Activated T-cell treated with anti-CD3 and anti-CD28 coated beads, Interleukin-2, amount 50 U/mL, for 24 hours (primary cell): Measurements from ENCODE around the gene OR1M1.
"Not testable (repeated sequence)": the region's sequence is repeated elsewhere in the genome, so short reads cannot be mapped to it uniquely, and the experiment has no call there.

ENCODE experiments used
- DNase-seq: peaks from one replicate; pipeline ENCODE4 v3.0.0-alpha.2; 2020
- H3K27ac Mint-ChIP-seq: 2 replicates; pipeline ENCODE4 v1.8.0; 2020; ENCODE audit warnings: mild to moderate bottlenecking, mixed read lengths
- H3K27me3 Mint-ChIP-seq: 2 replicates; pipeline ENCODE4 v1.8.0; 2020; ENCODE audit warnings: mixed read lengths
- H3K36me3 Mint-ChIP-seq: 2 replicates; pipeline ENCODE4 v1.8.0; 2020; ENCODE audit warnings: low read depth, mixed read lengths
- H3K4me1 Mint-ChIP-seq: 2 replicates; pipeline ENCODE4 v1.8.0; 2020; ENCODE audit warnings: low read depth, mixed read lengths
- H3K4me3 Mint-ChIP-seq: 2 replicates; pipeline ENCODE4 v1.8.0; 2020; ENCODE audit warnings: mild to moderate bottlenecking, moderate library complexity, mixed read lengths
- H3K9me3 Mint-ChIP-seq: 2 replicates; pipeline ENCODE4 v1.8.0; 2020; ENCODE audit warnings: mixed read lengths

Gene OR1M1

GRCh38 chr19:9058905-9059667, 27.8 kb upstream of the OR1M1 start:
- no peaks in the 10 kb centered on the region for H3K9me3 Mint-ChIP-seq
- DNase-seq = no peak
- H3K27ac Mint-ChIP-seq = no peak overlapping the region
- H3K4me3 Mint-ChIP-seq = no peak overlapping the region
- H3K27me3 Mint-ChIP-seq = peaks cover 4% of the 10 kb centered on the region
- H3K36me3 Mint-ChIP-seq = no peaks in the 10 kb centered on the region
- H3K4me1 Mint-ChIP-seq = no peaks in the 10 kb centered on the region

- Mint-ChIP-seq H3K4me1 (no peaks in the 10 kb centered on the region), H3K36me3 (no peaks in the 10 kb centered on the region), H3K4me3 (no peak overlapping the region), H3K27ac (no peak overlapping the region), H3K27me3 (peaks cover 4% of the 10 kb centered on the region), H3K9me3 (no peaks in the 10 kb centered on the region)
- no peak for DNase-seq
Measured at GRCh38 chr19:9060564-9061340, 26.1 kb upstream of the OR1M1 start.

- no peak overlapping the region for H3K27ac Mint-ChIP-seq
- no peaks in the 10 kb centered on the region for H3K36me3 Mint-ChIP-seq
Measured at GRCh38 chr19:9061879-9062278, 25.0 kb upstream of the OR1M1 start.

GRCh38 chr19:9065457-9066014, 21.3 kb upstream of the OR1M1 start:
- Mint-ChIP-seq H3K27me3 (no peaks in the 10 kb centered on the region), H3K4me3 (no peak overlapping the region), H3K36me3 (no peaks in the 10 kb centered on the region), H3K4me1 (no peaks in the 10 kb centered on the region), H3K27ac (no peak overlapping the region), H3K9me3 (no peaks in the 10 kb centered on the region)
- no peak for DNase-seq

More at GRCh38 chr19:9061879-9062278, 25.0 kb upstream of the OR1M1 start:
- H3K4me3 Mint-ChIP-seq = no peak overlapping the region
- peaks cover 4% of the 10 kb centered on the region for H3K27me3 Mint-ChIP-seq
- no peaks in the 10 kb centered on the region for H3K4me1 Mint-ChIP-seq
- no peak for DNase-seq
- no peaks in the 10 kb centered on the region for H3K9me3 Mint-ChIP-seq

GRCh38 chr19:9070066-9070465, 16.8 kb upstream of the OR1M1 start:
- Mint-ChIP-seq H3K27ac (no peak overlapping the region), H3K4me1 (no peaks in the 10 kb centered on the region), H3K9me3 (no peaks in the 10 kb centered on the region), H3K27me3 (no peaks in the 10 kb centered on the region), H3K36me3 (no peaks in the 10 kb centered on the region), H3K4me3 (no peak overlapping the region)
- DNase-seq = no peak

GRCh38 chr19:9071720-9072119, 15.1 kb upstream of the OR1M1 start:
- H3K36me3 Mint-ChIP-seq, H3K9me3 Mint-ChIP-seq, H3K27me3 Mint-ChIP-seq, H3K4me3 Mint-ChIP-seq, DNase-seq, H3K27ac Mint-ChIP-seq, H3K4me1 Mint-ChIP-seq: not testable (repeated sequence)

GRCh38 chr19:9073806-9074205, 13.1 kb upstream of the OR1M1 start:
- H3K9me3 Mint-ChIP-seq = no peaks in the 10 kb centered on the region
- H3K27me3 Mint-ChIP-seq = no peaks in the 10 kb centered on the region
- no peak overlapping the region for H3K4me3 Mint-ChIP-seq
- no peak for DNase-seq
- H3K4me1 Mint-ChIP-seq = no peaks in the 10 kb centered on the region
- H3K36me3 Mint-ChIP-seq = no peaks in the 10 kb centered on the region
- no peak overlapping the region for H3K27ac Mint-ChIP-seq

- no peak for DNase-seq
- no peaks in the 10 kb centered on the region for H3K27me3 Mint-ChIP-seq
Measured at GRCh38 chr19:9075064-9075949, 11.6 kb upstream of the OR1M1 start.

GRCh38 chr19:9076901-9077300, 10.0 kb upstream of the OR1M1 start:
- Mint-ChIP-seq H3K27me3 (no peaks in the 10 kb centered on the region), H3K36me3 (no peaks in the 10 kb centered on the region), H3K9me3 (no peaks in the 10 kb centered on the region), H3K4me3 (no peak overlapping the region), H3K27ac (no peak overlapping the region), H3K4me1 (no peaks in the 10 kb centered on the region)
- no peak for DNase-seq

More at GRCh38 chr19:9075064-9075949, 11.6 kb upstream of the OR1M1 start:
- no peaks in the 10 kb centered on the region for H3K9me3 Mint-ChIP-seq
- H3K36me3 Mint-ChIP-seq = no peaks in the 10 kb centered on the region
- H3K4me1 Mint-ChIP-seq = no peaks in the 10 kb centered on the region
- H3K27ac Mint-ChIP-seq = no peak overlapping the region
- H3K4me3 Mint-ChIP-seq = no peak overlapping the region

GRCh38 chr19:9078651-9079050, 8.2 kb upstream of the OR1M1 start:
- Mint-ChIP-seq H3K36me3 (no peaks in the 10 kb centered on the region), H3K4me3 (no peak overlapping the region), H3K4me1 (no peaks in the 10 kb centered on the region), H3K9me3 (no peaks in the 10 kb centered on the region), H3K27ac (no peak overlapping the region), H3K27me3 (no peaks in the 10 kb centered on the region)
- no peak for DNase-seq

- H3K27me3 Mint-ChIP-seq = peaks cover 31% of the 10 kb centered on the region
- no peaks in the 10 kb centered on the region for H3K4me1 Mint-ChIP-seq
- no peak for DNase-seq
- no peaks in the 10 kb centered on the region for H3K36me3 Mint-ChIP-seq
- no peaks in the 10 kb centered on the region for H3K9me3 Mint-ChIP-seq
- H3K27ac Mint-ChIP-seq = no peak within 1 kb of the TSS
- no peak within 1 kb of the TSS for H3K4me3 Mint-ChIP-seq
Measured at GRCh38 chr19:9107375-9107774, 20.5 kb downstream of the OR1M1 start, which contains the start of gene OR7G2. TSS of gene OR7G2 (minus strand) at chr19:9107475. CDS start at chr19:9103243, 4,232 bp downstream.

GRCh38 chr19:9109959-9110358, 23.1 kb downstream of the OR1M1 start:
- no peaks in the 10 kb centered on the region for H3K36me3 Mint-ChIP-seq
- H3K27ac Mint-ChIP-seq = no peak overlapping the region
- no peaks in the 10 kb centered on the region for H3K9me3 Mint-ChIP-seq
- peaks cover 25% of the 10 kb centered on the region for H3K27me3 Mint-ChIP-seq
- H3K4me1 Mint-ChIP-seq = no peaks in the 10 kb centered on the region
- no peak for DNase-seq
- H3K4me3 Mint-ChIP-seq = no peak overlapping the region

GRCh38 chr19:9115307-9115813, 28.5 kb downstream of the OR1M1 start, which contains the start of gene OR7G1:
TSS of gene OR7G1 (minus strand) at chr19:9115763. CDS start at chr19:9115763, 0 bp downstream.
- H3K27ac Mint-ChIP-seq = no peak within 1 kb of the TSS
- H3K9me3 Mint-ChIP-seq = no peaks in the 10 kb centered on the region
- peaks cover 20% of the 10 kb centered on the region for H3K27me3 Mint-ChIP-seq
- no peak within 1 kb of the TSS for H3K4me3 Mint-ChIP-seq
- no peak for DNase-seq
- H3K4me1 Mint-ChIP-seq = no peaks in the 10 kb centered on the region
- H3K36me3 Mint-ChIP-seq = no peaks in the 10 kb centered on the region

- no peaks in the 10 kb centered on the region for H3K4me1 Mint-ChIP-seq
Measured at GRCh38 chr19:9116547-9116946, 29.7 kb downstream of the OR1M1 start.

More at GRCh38 chr19:9116547-9116946, 29.7 kb downstream of the OR1M1 start:
- H3K27me3 Mint-ChIP-seq = peaks cover 28% of the 10 kb centered on the region
- H3K27ac Mint-ChIP-seq = no peak overlapping the region
- H3K9me3 Mint-ChIP-seq = no peaks in the 10 kb centered on the region
- DNase-seq = no peak
- H3K36me3 Mint-ChIP-seq = no peaks in the 10 kb centered on the region
- H3K4me3 Mint-ChIP-seq = no peak overlapping the region
